ENCODE measurements around the gene GRK5.
A peak's percentile ranks its signal among the peaks of the same experiment; 100 is the strongest.

The GRK5 gene

DNA sequence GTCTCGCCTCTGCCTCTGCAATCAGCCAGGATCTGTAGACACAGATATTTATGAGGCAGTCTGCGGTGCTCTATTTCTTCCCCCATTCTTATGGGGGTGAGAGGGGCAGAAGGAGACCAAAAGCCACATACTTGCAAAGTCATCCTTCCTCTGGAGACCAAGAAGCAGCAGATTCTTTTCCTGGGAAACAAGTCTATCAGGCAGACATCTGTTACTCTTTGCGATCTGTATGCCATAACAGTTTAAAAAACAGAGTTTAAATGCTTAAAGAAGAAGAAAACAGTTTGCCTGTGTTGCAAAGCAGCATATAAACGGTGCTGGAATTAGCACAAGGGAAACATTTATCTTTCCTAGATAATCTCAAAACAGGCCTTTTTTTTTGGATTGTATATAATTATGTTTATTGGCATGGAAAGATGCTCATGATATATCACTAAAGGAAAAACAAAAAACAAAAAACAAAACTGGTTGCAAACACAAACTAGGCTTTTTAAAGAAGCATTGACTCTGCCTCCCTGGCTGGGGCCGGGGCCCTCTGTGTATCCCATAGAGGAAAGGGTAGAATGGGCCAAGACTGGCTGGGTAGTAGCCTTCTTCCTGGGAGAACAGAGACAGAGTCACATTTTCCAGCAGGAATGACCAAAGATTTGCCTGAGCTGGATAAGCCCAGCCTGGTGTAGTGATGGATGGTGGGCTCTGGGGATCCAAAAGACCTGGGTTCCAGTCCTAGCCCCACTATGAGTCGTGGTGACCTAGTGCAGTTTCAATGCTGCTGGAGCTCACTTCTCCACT, 284.8 kb downstream of the GRK5 start:
- Histone ChIP-seq H3K9ac (ENCODE audit: low read length in 2 of 2) (no peak overlapping the region), H3K27me3 (ENCODE audit: control insufficient read depth in 1 of 2, insufficient read depth in 2 of 2, low read length in 2 of 2) (no peaks in the 10 kb centered on the region), H3K4me3 (ENCODE audit: low read length in 2 of 2) (no peak overlapping the region), H3K36me3 (ENCODE audit: control insufficient read depth in 2 of 2, insufficient read depth in 2 of 2, low read length in 2 of 2) (no peaks in the 10 kb centered on the region), H3K9me3 (ENCODE audit: control insufficient read depth in 2 of 2, low read length in 2 of 2) (no peaks in the 10 kb centered on the region), H3K27ac (ENCODE audit: low read length) (no peak overlapping the region), H3K4me1 (ENCODE audit: control insufficient read depth, insufficient read depth, low read length) (peaks cover 21% of the 10 kb centered on the region)

DNA sequence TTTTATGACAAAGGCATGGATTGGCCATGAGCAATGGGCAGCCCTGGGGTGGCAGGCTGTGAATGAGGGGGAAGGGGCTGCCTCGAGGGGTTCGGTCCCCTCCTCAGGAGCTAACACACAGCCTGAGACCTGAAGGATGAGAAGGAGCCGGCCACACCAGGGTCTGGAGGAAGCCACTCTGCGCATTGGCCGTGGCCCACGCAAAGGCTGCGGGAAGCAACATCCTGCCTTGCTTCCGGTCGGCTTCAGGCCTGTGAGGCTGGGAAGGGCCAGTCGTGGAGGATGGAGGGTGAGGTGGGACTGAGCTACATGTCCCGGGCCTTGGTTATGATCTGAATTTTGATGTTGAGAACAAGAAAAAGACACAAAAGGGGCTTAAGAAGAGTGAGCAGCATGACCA, 285.8 kb downstream of the GRK5 start:
- H3K27ac ChIP-seq (ENCODE audit: low read length) = no peak overlapping the region
- no peaks in the 10 kb centered on the region for H3K36me3 ChIP-seq (ENCODE audit: control insufficient read depth in 2 of 2, insufficient read depth in 2 of 2, low read length in 2 of 2)
- no peaks in the 10 kb centered on the region for H3K9me3 ChIP-seq (ENCODE audit: control insufficient read depth in 2 of 2, low read length in 2 of 2)
- no peaks in the 10 kb centered on the region for H3K27me3 ChIP-seq (ENCODE audit: control insufficient read depth in 1 of 2, insufficient read depth in 2 of 2, low read length in 2 of 2)
- no peak overlapping the region for H3K4me3 ChIP-seq (ENCODE audit: low read length in 2 of 2)
- no peak overlapping the region for H3K9ac ChIP-seq (ENCODE audit: low read length in 2 of 2)
- H3K4me1 ChIP-seq (ENCODE audit: control insufficient read depth, insufficient read depth, low read length) = peaks cover 21% of the 10 kb centered on the region

DNA sequence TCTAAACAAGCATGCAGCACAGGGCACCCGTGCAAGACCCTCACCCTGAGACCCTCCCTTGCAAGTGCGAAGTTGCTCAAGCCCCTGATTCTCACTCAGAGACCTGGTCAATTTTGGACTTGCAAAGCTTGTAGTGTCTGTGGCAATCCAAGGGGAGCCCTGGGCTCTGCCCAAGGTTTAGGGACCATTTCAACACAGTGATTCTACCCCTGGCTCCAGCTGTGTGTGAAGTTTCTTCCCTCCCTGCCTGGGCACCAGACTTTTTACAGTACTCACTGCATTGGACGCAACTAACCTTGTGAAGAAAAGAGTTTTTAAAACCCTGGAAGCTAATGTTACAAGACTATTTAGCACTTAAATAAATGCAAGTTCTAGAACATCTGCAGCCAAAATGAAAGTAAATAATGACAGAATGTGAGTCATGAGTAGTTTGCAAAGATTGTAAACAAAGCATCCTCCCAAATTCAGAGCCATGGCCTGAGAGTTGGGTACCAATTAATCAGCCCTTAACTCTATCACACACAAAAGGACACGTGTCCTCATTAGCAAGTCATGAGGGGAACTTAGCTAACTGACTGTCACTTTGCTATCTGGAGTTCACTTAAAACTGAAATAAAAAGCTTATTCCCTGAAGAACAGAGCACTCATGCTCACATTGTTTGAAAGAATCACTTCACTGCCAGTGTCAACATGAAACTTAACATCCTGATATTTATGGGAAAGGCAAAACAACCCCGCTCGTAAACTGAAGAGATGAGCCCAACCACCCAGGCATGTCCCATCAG, 287.1 kb downstream of the GRK5 start:
- peaks cover 3 to 6% of the 10 kb centered on the region in 2 donors for H3K36me3 ChIP-seq (ENCODE audit: control insufficient read depth in 2 of 2, insufficient read depth in 2 of 2, low read length in 2 of 2)
- peaks cover 20% of the 10 kb centered on the region for H3K4me1 ChIP-seq (ENCODE audit: control insufficient read depth, insufficient read depth, low read length)
- H3K9ac ChIP-seq (ENCODE audit: low read length in 2 of 2) = no peak overlapping the region
- H3K27me3 ChIP-seq (ENCODE audit: control insufficient read depth in 1 of 2, insufficient read depth in 2 of 2, low read length in 2 of 2) = no peaks in the 10 kb centered on the region
- H3K9me3 ChIP-seq (ENCODE audit: control insufficient read depth in 2 of 2, low read length in 2 of 2) = no peaks in the 10 kb centered on the region
- no peak overlapping the region for H3K4me3 ChIP-seq (ENCODE audit: low read length in 2 of 2)
- H3K27ac ChIP-seq (ENCODE audit: low read length) = peak overlapping the region; percentile 6

DNA sequence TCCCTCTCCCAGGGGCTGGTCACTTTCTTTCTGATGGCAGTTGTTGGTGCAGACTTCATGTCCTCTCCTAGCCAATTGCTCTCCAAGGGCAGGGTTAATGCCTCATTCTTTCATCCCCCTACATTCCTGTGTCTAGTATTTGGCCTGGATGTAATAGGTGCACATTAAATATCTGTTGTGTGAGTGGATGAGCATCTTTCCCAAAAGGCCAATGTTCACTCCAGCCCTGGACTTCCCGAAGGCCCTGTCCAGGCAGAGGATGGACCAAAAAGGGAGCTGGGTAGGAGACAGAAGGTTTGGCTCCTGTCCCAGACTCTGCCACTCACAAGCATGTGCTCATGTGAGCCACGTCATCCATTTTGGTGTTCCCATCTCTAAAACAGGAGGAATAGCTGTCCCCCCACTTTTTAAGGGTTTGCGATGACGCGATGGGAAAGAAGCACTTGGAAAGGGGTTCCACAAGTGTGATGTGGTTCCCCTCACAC, 287.7 kb downstream of the GRK5 start:
- H3K9ac ChIP-seq (ENCODE audit: low read length in 2 of 2) = no peak overlapping the region
- H3K27me3 ChIP-seq (ENCODE audit: control insufficient read depth in 1 of 2, insufficient read depth in 2 of 2, low read length in 2 of 2) = no peaks in the 10 kb centered on the region
- H3K9me3 ChIP-seq (ENCODE audit: control insufficient read depth in 2 of 2, low read length in 2 of 2) = no peaks in the 10 kb centered on the region
- peaks cover 18% of the 10 kb centered on the region for H3K4me1 ChIP-seq (ENCODE audit: control insufficient read depth, insufficient read depth, low read length)
- H3K36me3 ChIP-seq (ENCODE audit: control insufficient read depth in 2 of 2, insufficient read depth in 2 of 2, low read length in 2 of 2) = peaks cover 6 to 10% of the 10 kb centered on the region in 2 donors
- no peak overlapping the region for H3K4me3 ChIP-seq (ENCODE audit: low read length in 2 of 2)
- H3K27ac ChIP-seq (ENCODE audit: low read length) = no peak overlapping the region

DNA sequence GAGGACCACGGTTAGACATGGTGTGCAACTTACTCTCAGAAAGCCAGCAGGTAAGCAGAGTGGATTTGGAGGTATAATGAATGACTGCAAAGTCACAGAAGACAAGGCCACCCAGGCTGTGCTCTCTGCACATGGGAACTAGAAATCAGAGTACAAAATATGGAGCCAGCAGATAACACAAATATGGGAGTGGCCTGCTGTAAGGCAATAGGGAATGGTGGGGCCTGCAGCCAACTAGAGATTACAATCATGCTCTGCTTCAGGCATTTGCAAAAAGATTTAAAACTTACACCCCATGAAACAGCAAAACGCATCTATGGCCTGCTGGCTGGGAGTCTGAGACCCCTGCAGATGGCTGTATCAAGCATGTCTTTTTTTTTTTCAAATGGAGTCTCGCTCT, 288.2 kb downstream of the GRK5 start:
- no peak overlapping the region for H3K4me3 ChIP-seq (ENCODE audit: low read length in 2 of 2)
- H3K9me3 ChIP-seq (ENCODE audit: control insufficient read depth in 2 of 2, low read length in 2 of 2) = no peaks in the 10 kb centered on the region
- peaks cover 18% of the 10 kb centered on the region for H3K4me1 ChIP-seq (ENCODE audit: control insufficient read depth, insufficient read depth, low read length)
- no peak overlapping the region for H3K27ac ChIP-seq (ENCODE audit: low read length)
- no peak overlapping the region for H3K9ac ChIP-seq (ENCODE audit: low read length in 2 of 2)
- H3K36me3 ChIP-seq (ENCODE audit: control insufficient read depth in 2 of 2, insufficient read depth in 2 of 2, low read length in 2 of 2) = peaks cover 6 to 10% of the 10 kb centered on the region in 2 donors
- no peaks in the 10 kb centered on the region for H3K27me3 ChIP-seq (ENCODE audit: control insufficient read depth in 1 of 2, insufficient read depth in 2 of 2, low read length in 2 of 2)

DNA sequence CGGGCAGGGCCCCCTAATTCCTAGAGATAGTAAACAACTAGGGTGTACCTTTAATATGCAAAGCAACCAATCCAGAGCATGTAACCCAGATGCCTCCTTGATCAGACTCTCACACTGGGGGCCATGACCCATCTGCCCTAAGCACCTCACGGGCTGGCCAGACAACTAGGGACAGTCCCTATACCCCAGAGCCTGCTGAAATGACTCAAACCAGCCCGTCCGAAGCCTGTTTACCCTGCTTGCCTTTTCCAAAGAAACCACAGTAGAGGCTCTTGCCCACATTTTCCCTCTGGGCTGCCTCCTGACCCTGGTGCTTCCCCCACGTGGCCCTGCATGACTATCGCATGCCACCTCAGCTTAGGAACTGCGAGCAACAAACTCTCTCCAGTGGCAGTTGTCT, 288.9 kb downstream of the GRK5 start:
- Histone ChIP-seq H3K27ac (ENCODE audit: low read length) (no peak overlapping the region), H3K27me3 (ENCODE audit: control insufficient read depth in 1 of 2, insufficient read depth in 2 of 2, low read length in 2 of 2) (no peaks in the 10 kb centered on the region), H3K9ac (ENCODE audit: low read length in 2 of 2) (no peak overlapping the region), H3K36me3 (ENCODE audit: control insufficient read depth in 2 of 2, insufficient read depth in 2 of 2, low read length in 2 of 2) (peaks cover 6 to 10% of the 10 kb centered on the region in 2 donors), H3K4me3 (ENCODE audit: low read length in 2 of 2) (no peak overlapping the region), H3K4me1 (ENCODE audit: control insufficient read depth, insufficient read depth, low read length) (peaks cover 18% of the 10 kb centered on the region), H3K9me3 (ENCODE audit: control insufficient read depth in 2 of 2, low read length in 2 of 2) (no peaks in the 10 kb centered on the region)

DNA sequence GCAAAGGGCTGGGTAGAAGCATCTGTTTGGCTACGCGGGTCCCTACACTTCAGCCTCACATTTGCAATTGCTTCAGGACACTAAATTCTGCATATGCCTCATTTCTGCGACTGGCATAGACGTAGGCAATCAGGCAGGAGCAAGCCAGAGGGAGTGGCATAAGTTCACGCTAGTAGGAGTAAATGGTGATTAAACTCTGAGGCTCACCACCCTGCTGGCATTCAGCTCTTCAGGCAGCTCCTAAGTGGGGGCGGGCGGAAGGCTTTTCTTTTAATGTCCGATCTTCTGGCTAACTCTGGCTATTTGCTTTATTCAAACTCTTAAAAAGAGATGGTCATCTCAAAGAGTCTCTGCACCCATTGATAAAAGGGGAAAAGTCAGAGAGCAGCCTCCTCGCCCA, 289.9 kb downstream of the GRK5 start:
- H3K4me1 ChIP-seq (ENCODE audit: control insufficient read depth, insufficient read depth, low read length) = peaks cover 15% of the 10 kb centered on the region
- no peak overlapping the region for H3K27ac ChIP-seq (ENCODE audit: low read length)
- peaks cover 6 to 10% of the 10 kb centered on the region in 2 donors for H3K36me3 ChIP-seq (ENCODE audit: control insufficient read depth in 2 of 2, insufficient read depth in 2 of 2, low read length in 2 of 2)
- H3K9ac ChIP-seq (ENCODE audit: low read length in 2 of 2) = no peak overlapping the region
- H3K9me3 ChIP-seq (ENCODE audit: control insufficient read depth in 2 of 2, low read length in 2 of 2) = no peaks in the 10 kb centered on the region
- H3K27me3 ChIP-seq (ENCODE audit: control insufficient read depth in 1 of 2, insufficient read depth in 2 of 2, low read length in 2 of 2) = no peaks in the 10 kb centered on the region
- H3K4me3 ChIP-seq (ENCODE audit: low read length in 2 of 2) = no peak overlapping the region

DNA sequence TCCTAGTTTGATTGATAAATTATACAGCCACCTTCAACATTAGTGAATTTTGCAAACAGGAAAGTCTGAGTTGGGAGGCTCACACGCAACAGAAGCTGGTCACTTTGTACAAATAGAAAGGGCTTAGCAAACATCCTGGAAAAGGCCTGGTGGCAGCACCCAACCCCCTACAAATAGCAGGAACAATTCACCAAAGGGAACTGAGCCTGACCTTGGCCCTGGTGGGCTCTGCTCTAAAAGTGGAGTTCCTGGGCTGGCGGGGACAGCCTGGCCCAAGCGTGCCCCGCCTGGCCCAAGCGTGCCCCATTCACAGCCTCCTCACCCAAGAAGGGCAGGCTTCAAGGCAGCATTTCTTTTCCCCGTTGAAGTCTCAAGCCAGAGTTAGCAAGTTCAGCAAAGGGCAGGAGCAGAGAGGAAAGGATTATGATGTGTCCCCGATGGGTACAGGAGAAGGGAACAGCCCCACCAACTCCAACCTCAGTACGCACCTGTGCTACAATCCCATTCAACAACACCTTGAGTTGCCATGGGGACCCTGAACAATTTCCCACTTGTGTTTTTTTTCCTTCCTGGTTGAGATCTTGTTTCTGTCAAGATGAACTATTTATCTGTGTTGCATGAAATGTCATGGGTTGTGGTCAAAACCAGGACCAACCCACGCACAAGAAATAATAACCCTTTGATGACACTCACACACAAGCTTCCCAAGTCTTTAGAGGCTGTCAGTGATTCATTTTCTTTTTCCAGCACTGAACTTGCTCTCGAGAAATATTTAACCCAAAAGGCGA, 291.7 kb downstream of the GRK5 start:
- Histone ChIP-seq H3K36me3 (ENCODE audit: control insufficient read depth in 2 of 2, insufficient read depth in 2 of 2, low read length in 2 of 2) (peaks cover 6 to 12% of the 10 kb centered on the region in 2 donors), H3K27me3 (ENCODE audit: control insufficient read depth in 1 of 2, insufficient read depth in 2 of 2, low read length in 2 of 2) (no peaks in the 10 kb centered on the region), H3K9me3 (ENCODE audit: control insufficient read depth in 2 of 2, low read length in 2 of 2) (no peaks in the 10 kb centered on the region), H3K4me1 (ENCODE audit: control insufficient read depth, insufficient read depth, low read length) (peaks cover 12% of the 10 kb centered on the region), H3K9ac (ENCODE audit: low read length in 2 of 2) (no peak overlapping the region), H3K27ac (ENCODE audit: low read length) (no peak overlapping the region), H3K4me3 (ENCODE audit: low read length in 2 of 2) (no peak overlapping the region)

DNA sequence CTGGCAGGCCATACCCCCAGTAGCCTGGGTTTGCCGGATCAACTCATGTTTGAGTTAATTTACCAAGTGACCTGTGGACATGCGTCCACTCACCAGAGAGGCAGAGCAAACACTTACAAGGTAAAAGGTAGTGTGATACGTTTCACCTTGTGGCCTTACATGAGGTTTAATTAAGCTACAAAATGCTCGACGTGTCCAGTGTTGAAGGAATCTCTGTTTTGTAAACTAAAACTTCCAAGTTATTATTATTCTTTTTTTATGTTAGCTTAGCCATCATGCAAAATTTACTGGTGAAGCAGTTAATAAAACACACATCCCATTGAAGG, 292.3 kb downstream of the GRK5 start:
- Histone ChIP-seq H3K4me1 (ENCODE audit: control insufficient read depth, insufficient read depth, low read length) (peaks cover 8% of the 10 kb centered on the region), H3K9ac (ENCODE audit: low read length in 2 of 2) (no peak overlapping the region)

DNA sequence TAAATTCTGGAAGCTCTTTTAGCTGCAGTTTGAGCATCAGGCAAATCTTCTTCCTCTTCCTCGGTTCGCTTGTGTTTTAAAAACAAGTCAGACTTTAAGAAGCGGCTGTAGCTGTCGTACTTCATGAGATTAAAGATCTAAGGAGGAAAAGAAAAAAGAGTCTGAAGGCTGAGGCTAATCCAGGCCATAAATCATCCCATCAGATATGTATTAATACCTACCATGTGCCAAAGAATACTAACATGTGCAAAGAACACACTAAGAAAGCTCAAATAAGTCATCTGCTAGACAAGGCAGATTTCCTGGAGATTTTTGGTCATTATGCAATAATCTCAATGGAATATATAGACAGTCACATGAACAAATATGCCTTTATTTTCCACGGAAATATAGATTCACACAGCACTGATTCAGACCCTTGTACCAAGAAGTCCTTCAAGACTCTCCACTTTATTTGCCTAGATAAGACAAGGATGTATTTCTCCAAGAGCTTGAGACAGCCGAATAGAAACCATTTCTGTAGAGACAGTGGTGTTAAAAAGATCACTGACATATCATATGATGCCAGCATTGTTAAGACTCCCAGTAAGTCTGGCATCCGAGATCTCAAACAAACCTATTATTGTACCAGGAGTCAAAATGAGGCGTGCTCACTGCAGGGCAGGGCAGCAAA, 292.9 kb downstream of the GRK5 start:
- no peaks in the 10 kb centered on the region for H3K27me3 ChIP-seq (ENCODE audit: control insufficient read depth in 1 of 2, insufficient read depth in 2 of 2, low read length in 2 of 2)
- H3K9me3 ChIP-seq (ENCODE audit: control insufficient read depth in 2 of 2, low read length in 2 of 2) = no peaks in the 10 kb centered on the region
- no peak overlapping the region for H3K9ac ChIP-seq (ENCODE audit: low read length in 2 of 2)
- no peak overlapping the region for H3K27ac ChIP-seq (ENCODE audit: low read length)
- peaks cover 6 to 12% of the 10 kb centered on the region in 2 donors for H3K36me3 ChIP-seq (ENCODE audit: control insufficient read depth in 2 of 2, insufficient read depth in 2 of 2, low read length in 2 of 2)
- no peak overlapping the region for H3K4me3 ChIP-seq (ENCODE audit: low read length in 2 of 2)
- H3K4me1 ChIP-seq (ENCODE audit: control insufficient read depth, insufficient read depth, low read length) = peaks cover 8% of the 10 kb centered on the region

More for the DNA sequence above, 292.3 kb downstream of the GRK5 start:
- Histone ChIP-seq H3K9me3 (ENCODE audit: control insufficient read depth in 2 of 2, low read length in 2 of 2) (no peaks in the 10 kb centered on the region), H3K27ac (ENCODE audit: low read length) (no peak overlapping the region), H3K36me3 (ENCODE audit: control insufficient read depth in 2 of 2, insufficient read depth in 2 of 2, low read length in 2 of 2) (peaks cover 6 to 12% of the 10 kb centered on the region in 2 donors), H3K27me3 (ENCODE audit: control insufficient read depth in 1 of 2, insufficient read depth in 2 of 2, low read length in 2 of 2) (no peaks in the 10 kb centered on the region), H3K4me3 (ENCODE audit: low read length in 2 of 2) (no peak overlapping the region)
